T1000 (cell line): ENCODE measurements around the gene CEP120.
"Not testable (repeated sequence)": the region's sequence is repeated elsewhere in the genome, so short reads cannot be mapped to it uniquely, and the experiment has no call there.

Experiments used
- DNase-seq: peaks from one replicate; lab custom pipeline; 2025; ENCODE audit warnings: mixed read lengths; lab: John Stamatoyannopoulos, UW

Gene CEP120

DNA sequence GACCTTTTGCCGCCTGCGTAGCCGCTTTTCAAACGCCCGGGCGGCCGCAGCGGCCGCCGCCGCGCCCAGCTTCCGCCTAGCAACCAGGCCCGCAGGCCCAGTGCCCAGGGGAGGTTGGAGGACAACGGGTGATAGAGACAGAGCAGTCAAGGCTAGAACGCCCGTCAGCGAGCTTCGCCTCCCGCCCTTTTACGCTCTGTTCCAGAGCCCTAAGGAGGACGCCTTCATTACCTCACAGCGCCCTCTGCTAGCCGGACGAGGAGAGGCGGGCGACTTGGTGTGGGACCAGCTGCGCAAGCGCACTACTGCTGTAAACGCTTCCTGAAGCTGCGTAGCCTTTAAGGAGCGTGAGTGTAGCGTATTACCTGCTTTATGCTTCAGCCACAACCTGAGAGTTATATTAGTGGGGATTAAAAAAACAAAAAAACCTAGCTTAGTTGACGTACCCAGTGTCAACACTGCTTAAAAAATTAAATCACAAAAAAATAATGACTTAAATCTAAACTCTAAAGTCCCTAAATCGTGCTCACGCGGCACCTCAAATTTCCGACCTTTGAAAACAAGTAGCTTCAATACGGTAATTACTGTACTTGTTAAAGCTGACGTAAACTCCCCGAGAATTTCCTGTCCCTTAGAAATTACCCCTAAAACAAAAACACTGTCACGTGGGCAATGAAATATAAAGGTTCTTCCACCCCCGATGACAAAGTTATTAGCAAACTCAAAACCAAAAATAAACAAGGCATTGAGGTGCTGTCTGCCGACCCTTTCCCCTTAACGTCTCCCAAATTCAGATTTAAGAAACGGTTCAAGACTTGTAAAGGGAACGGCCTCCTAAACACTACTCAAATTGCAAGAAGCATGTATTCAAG lies at the start of gene CEP120:
TSS of gene CEP120 (minus strand) at position 126 of the 872 bp plus-strand sequence. CDS start 405 bp downstream, outside the sequence.
- DNase-seq: peak; percentile 91

DNA sequence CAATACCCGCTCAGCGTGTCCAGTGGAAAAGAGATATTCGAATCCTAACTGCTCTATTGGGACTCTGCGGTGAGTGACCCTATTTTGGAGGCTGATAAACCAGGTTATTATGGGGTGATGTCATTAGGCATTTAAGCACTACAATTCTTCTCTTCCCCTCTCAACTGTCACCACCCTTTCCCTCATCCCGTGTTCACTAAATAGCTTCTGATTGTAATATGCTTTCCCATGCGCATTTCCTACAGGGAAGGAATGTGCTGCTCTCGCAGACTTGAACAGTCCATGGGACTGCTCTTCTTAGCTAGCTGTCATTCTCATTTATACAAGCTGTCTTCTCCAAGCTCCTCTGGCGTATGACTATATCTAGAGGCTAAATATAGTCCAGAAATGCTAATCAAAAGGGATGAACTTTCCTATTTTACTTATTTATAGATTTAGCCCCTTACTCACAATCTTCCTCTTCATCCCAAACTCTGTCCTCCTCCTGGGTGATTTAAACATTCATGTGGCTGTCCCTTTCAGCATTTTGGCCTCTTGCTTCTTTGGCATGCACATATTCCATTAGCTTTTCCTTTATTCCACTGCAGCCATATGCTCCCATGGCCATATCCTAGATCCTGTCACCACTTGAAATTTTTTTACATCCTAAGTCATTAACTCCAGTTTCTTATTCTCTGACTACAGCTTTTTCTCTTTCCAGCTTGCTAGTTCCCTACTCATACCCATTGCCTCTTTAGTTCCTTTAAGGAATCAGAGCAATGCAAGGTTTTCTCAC lies 49.1 kb upstream of the CEP120 start:
- no peak for DNase-seq

GRCh38 chr5:123471385-123471784 lies 48.2 kb upstream of the CEP120 start:
- no peak for DNase-seq

DNA sequence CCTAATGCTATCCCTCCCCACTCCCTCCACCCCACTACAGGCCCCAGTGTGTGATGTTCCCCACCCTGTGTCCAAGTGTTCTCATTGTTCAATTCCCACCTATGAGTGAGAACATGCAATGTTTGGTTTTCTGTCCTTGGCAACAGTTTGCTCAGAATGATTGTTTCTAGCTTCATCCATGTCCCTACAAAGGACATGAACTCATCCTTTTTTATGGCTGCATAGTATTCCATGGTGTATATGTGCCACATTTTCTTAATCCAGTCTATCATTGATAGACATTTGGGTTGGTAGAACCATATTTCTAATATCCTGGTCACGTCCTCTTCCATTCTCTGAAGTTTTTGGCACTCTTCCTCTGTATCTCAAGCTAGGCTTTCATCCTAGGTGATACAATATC lies 43.6 kb upstream of the CEP120 start:
- DNase-seq: not testable (repeated sequence)

DNA sequence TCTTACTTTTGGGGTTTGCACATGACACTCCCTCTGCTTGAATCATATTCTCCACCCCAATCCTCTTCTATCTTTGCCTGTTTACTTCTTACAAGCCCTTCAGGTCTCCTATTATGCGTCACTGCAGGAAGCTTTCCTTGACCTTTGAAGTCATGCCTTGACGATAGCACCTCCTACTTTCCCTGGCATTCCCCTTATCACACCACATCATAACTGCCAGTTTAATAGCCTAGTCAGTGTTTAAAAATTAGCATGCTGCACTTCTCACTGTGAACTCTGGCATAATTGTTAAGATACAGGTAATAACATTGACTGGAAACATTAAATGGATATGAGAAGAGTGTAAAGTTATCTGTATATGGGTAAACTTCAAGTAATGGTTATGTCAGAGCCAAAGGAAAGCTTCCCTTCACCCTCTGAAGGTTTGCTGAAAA lies 37.1 kb upstream of the CEP120 start:
- no peak for DNase-seq

DNA sequence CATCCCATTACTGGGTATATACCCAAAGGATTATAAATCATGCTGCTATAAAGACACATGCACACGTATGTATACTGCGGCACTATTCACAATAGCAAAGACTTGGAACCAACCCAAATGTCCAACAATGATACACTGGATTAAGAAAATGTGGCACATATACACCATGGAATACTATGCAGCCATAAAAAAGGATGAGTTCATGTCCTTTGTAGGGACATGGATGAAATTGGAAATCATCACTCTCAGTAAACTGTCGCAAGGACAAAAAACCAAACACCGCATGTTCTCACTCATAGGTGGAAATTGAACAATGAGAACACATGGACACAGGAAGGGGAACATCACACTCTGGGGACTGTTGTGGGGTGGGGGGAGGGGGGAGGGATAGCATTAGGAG lies 35.8 kb upstream of the CEP120 start:
- DNase-seq: not testable (repeated sequence)

DNA sequence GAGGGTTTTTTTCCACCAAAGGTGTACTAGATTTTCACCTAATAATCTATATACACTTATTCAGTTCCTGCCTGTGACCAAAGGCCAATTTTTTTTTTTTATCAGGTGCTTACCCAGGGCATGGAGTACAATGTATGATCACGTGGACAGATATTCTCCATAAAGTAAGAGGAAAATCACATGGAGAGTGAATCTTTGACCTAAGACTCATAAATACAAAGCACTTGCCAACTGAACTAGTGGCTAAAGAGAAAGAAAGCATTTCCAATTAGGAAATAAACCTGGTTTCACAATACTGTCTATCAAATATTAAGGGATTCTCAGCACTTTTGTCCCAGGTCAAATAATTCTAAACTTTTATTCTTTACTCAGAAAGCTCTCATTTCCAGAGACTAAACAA lies 33.0 kb upstream of the CEP120 start:
- DNase-seq: no peak

GRCh38 chr5:123455640-123456039 lies 32.4 kb upstream of the CEP120 start:
- DNase-seq: no peak

- DNase-seq: no peak
These were observed 31.9 kb upstream of the CEP120 start for GRCh38 chr5:123455095-123455494.

- no peak for DNase-seq
These were observed 31.2 kb upstream of the CEP120 start for GRCh38 chr5:123454259-123454911.

GRCh38 chr5:123452401-123452800 lies 29.2 kb upstream of the CEP120 start:
- no peak for DNase-seq

- DNase-seq: no peak
These were observed 27.8 kb upstream of the CEP120 start for GRCh38 chr5:123451047-123451446.

DNA sequence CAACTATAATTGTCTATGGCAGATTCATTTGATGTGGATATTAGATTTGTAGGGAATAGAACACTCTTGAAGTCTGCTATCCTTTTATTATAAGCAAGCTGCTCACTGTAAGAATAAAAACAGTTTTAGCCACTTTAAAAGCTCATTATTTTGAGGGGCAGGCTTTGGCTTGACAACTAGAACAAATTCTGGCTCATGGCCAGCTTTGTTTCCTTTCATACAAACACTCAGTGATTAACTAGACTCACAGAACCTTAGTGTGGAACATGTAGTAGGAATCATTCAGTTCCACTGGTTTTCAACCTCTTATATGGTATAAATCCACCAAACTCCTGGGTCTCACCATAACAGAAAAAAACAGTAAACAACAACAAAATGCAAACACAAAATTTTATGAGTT lies 27.4 kb upstream of the CEP120 start:
- no peak for DNase-seq

GRCh38 chr5:123450114-123450513 lies 26.9 kb upstream of the CEP120 start:
- no peak for DNase-seq

DNA sequence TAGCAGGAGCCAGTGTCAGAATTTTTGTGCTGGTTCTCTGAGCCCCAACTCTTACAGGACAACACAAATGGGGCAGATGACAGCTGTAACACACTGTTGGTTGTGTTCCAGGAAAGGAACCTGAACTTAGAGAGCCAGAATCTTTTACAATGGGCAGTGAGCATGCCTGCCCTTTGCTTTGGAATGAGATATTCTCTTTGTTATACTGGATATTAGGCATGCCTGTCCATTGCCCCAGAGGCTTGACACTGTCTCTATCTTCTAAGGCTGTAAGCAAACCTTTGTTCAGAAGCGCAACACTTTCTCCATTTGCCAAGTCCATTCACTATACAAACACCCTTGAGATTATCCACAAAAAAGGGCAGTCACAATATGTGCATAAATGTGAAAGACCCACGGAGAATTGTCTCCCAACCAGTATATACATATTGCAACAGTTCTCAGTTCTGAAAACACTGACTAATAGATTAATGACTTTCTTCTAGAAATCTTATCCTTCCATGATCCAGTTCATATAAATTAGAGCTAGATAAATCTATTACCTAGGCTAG lies 26.3 kb upstream of the CEP120 start:
- DNase-seq: no peak

DNA sequence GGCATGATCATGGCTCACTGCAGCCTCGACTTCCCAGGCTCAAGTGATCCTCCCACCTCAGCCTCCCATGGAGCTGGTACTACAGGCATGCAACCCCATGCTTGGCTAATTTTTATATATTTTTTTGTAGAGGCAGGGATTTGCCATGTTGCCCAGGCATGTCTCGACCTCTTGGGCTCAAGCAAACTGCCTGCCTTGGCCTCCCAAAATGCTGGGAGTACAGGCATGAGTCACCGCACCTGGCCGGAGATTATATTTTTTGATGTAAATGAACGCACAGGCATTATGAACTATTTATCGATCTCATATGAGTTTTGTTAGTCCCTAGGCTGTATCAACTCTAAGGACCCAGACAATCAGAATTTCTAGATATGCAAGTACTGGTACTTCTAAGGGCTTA lies 25.5 kb upstream of the CEP120 start:
- DNase-seq: no peak

DNA sequence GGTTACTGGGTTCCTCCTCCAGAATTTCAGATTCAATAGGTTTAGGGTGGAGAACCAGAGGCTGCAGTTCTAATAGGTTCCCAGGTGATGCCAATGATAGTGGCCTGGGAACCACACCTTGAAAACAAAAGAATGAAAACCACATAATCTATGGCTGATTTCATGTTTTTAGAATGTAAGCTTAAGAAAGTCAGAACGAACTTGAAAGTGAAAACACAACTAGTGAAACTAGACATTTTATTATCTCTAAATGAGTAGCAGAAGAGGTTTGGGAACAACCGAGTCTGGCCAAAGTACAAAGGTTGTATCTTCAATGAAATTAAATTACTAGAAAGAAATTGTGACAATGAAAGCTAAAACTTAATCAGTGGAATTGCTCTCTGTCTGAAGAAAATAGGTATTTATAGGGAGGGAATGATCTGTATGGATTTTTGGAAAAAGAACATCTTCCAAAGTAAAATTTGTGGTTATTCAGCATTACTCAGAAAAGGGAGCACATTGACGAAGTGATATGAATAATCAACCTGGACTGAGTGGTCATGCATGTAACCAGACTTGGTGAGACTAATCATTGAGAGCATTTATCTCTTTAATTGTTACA lies 24.9 kb upstream of the CEP120 start:
- DNase-seq: no peak

DNA sequence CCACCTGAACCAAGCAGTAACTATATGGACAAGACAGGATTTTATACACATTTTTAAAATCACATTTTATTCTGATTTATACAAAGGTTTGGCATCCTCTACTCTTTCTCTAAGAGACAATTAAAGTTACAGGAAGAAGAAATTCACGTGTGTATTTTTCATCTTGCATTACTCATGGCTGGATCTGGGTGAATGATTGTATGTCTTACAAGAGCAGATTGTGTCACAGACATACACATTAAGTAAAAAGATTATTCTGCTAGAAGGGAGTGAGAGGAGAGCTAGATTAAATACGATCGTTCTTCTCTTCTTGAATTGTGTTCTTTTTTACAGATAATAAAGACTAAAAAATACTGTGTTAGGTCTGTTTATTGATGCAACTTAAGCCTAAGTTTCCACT lies 20.8 kb upstream of the CEP120 start:
- no peak for DNase-seq

GRCh38 chr5:123441408-123441807 lies 18.2 kb upstream of the CEP120 start:
- no peak for DNase-seq

GRCh38 chr5:123440456-123441181 lies 17.4 kb upstream of the CEP120 start:
- no peak for DNase-seq

- DNase-seq: no peak
These were observed 16.5 kb upstream of the CEP120 start for GRCh38 chr5:123439709-123440108.
